Erythroblast (primary cell): ENCODE data around the gene CFAP46.

Experiments
- DNase-seq, 2 experiments: peaks; one replicate each; lab custom pipeline; 2025; lab: John Stamatoyannopoulos, UW
- GATA1 ChIP-seq: IDR thresholded peaks from 2 replicates; pipeline ENCODE4 v1.6.1; 2011; ENCODE audit warnings: low read depth, mild to moderate bottlenecking, control low read depth, low read length, moderate library complexity
- POLR2A ChIP-seq: IDR thresholded peaks from 2 replicates; pipeline ENCODE4 v1.6.1; 2011; ENCODE audit warnings: mild to moderate bottlenecking, low read length

The CFAP46 gene

DNA sequence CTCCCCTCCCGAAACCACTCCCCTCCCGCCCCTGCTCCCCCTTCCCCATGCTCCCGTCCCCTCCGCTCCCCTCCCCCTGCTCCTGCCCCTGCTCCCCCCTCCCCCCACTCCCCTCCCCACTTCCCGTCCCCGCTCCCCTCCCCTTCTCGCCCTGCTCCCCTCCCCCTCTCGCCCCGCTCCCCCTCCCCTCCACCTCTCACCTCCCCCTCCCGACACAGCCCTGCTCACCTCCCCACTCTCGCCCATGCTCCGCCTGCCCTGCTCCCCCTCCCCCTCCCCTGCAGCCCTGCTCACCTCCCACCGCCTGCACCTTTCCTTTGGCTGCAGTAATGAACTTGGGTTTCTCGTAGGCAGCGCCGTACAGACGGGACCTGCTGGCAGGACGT is 106.5 kb downstream of the CFAP46 start:
- TF ChIP-seq POLR2A = no peak
- DNase-seq = no peak

DNA sequence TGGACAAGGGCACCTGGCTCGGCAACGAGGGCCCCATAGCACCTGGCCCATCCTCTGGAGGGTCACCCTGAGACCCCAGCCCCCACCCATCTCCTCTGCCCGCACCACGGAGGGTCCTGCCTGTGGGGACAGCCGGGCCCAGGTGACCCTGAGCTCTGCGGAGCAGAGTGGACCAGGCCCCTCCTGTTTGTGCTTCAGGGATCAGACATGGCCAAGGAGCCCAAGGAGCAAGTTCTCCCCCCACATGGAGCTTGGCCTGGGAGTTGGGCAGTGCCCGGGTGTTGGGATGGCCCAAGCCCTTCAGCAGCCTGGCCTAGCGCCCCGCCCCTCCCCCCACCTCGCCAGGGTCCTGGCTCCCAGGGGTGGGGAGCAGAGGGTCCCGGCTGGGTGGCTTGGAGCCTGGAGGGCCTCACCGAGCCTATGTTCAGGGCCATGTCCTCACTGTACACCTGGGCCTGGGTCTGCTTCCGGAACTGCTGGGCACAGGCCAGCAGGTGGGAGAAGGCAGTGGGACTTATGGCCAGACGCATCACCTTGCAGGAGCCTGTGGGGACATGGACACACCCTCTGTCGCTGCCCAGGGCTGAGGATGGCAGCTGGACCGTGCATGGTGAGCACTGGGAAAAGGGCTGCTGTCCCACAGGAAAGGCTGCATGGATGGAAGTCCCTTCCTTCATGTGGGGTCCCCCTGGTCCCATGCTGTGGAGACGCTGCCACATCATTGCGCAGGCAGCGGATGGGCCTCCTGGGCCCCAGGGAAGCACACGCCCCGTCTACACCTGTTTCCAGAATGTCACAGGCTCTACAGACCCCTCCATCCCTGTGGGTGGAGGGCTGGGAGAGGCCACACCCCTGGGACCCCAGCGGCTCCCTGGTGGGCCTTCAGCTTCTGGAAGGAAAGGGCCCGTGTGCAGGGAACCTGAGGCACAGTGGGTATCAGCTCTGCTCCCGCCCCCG is 107.2 kb downstream of the CFAP46 start:
- TF ChIP-seq POLR2A = no peak
- no peak for TF ChIP-seq GATA1
- DNase-seq = no peak

DNA sequence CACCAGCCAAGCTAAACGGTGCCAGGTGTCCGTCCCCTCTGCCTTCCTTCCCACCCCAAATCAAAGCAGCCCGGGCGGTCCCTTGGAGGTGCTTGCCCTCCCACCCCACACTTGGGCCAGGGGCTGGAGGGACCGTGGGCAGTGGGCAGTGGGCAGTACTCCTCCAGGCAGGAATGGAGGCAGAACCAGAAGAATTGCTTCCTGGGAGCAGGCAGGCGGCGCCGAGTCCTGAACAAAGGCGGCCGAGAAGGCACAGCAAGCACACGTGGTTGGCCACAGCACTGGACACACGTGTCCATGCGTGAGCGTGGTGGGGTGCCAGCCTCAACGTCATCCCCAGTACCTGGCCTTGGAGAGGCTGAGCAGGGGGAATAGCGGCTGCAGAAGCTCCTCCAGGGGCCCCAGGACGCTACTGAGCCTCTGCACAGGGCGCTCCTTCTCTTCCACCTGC is 108.0 kb downstream of the CFAP46 start:
- TF ChIP-seq GATA1 (no peak), POLR2A (no peak)
- no peak for DNase-seq

DNA sequence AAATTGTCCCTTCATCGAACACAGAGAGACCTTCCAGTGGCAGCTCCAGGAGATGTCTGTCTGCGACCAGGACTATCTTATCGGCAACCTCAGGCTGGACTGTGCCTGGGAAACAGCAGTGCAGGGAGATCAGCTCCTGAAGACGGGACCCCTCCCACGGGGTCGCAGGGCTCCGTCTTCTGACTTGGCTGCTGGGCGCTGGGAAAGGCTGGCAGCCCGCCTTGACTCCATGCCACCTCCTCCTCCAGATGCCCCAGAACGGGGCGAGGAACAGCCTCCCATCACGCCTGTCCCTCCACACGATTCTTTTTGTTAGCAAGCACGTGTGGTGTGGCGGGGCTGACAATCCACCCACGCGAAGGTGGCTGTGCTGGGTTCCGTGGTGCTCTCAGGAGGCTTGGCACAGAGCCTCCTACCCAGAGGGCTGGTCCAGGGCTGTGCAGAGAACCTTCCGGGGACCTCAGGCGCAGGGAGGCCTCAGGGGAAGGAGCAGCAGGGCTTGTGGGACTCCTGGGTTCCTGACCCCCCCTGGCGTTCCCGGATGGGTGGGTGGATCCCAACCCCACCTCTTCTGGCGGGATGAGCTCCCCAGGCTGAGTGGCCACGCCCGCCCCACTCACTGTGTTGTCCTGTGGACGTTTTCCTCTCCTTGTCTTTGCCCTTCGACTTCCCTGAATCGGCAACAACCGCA is 108.8 kb downstream of the CFAP46 start:
- no peak for TF ChIP-seq POLR2A
- TF ChIP-seq GATA1 = no peak
- no peak for DNase-seq

DNA sequence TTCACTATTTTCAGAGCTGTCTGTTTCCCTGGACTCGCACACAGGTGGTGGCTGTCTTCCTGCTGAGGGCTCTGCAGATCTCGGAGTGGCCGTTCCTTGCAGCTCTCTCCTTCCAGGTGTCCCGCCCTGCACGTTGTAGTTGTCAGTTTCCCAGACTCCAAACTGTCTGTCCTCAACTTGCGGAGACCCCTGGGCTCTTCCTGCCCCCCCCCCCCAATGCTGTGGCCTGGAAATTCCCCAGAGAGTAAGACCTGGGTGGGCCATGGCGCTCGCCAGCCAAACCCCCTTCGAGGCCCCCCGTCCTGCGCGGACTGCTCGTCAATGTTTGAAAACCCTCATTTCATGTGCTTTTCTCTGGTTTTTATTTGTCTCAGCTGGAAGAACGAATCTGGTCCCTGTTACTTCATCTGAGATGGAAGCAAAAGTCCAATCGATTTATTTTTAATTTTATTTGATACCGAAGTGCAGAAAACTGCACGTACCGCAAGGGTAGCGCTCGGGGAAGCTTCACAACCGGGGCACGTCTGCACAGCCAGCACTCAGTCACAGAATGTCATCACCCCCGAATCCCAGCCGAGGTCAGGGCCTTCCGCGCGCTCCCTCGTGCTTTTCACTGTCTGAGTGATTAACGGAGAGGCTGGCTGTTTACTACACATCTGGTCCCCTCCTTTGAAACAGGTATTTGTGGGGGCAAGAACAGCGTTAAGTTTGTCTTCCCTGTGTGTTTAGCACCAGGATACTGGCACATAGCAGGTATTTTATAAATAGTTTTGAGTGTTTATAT is 110.0 kb downstream of the CFAP46 start:
- TF ChIP-seq GATA1 (no peak), POLR2A (no peak)
- no peak for DNase-seq

DNA sequence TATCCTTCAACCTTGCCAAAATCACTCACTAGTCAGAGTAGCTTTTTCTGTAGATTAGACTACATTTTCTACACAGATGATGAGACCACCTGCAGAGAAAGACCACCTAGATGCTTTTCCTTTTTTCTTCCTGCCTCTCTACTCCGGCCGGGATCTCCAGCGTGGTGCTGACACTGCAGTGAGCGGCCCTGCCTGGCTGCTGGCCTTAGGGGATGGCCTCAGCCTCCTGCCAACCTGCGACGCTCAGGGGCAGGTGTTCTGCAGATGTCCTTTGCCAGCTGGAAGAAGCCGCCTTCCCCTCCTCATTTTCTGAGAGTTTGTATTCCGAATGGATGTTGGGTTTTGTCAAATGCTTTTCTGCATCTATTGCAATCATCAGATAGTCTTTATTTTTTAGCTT is 113.0 kb downstream of the CFAP46 start:
- no peak for DNase-seq
- no peak for TF ChIP-seq GATA1
- no peak for TF ChIP-seq POLR2A

DNA sequence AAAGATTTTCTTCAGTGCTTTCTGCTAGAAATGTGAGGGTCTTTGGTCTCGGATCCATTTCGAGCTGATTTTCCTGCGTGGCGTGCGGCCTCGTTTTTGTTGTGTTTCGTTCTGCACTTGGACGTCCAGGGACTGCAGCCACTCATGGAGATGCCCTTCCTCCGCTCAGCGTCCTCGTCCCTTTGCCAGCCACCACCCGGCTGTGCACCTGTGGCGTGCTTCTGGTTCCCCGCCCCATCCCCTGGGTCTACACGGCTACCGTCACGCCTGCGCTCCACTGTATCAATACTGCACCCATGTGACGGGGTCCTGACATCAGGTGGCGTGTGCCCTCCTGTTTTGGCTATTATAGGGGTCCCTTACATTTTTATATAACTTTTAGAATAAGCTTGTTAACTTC is 113.7 kb downstream of the CFAP46 start:
- no peak for DNase-seq
- TF ChIP-seq GATA1 = no peak

DNA sequence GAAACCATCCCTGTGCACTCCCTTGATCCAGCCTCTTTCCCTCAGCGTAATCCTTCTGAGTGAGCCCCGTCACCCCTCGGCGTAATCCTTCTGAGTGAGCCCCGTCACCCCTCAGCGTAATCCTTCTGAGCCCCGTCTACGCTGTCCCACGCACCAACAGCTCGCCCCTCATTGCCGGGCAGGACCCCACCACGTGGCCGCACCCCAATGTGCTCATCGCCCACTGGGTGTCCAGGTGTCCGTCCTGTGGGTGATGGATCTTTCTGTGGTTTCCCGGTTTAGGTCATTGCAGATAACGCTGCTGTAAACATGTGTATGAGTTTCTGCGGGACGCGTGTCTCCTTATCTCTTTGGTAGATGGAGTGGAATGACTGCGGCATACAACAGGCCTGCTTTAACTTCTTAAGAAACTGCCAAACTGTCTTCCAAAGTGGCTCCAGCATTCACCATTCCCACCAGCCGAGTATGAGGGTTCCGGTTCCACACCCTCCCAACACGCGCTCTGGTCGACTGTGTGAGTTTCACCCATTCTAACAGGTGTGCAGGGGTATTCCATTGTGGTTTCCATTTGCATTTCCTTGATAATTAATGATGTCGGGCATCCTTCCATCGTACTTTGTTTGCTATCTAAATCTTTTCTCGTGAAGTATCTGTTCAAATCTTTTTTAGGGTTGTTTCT is 114.4 kb downstream of the CFAP46 start:
- TF ChIP-seq POLR2A = no peak
- TF ChIP-seq GATA1 = no peak
- DNase-seq = no peak

DNA sequence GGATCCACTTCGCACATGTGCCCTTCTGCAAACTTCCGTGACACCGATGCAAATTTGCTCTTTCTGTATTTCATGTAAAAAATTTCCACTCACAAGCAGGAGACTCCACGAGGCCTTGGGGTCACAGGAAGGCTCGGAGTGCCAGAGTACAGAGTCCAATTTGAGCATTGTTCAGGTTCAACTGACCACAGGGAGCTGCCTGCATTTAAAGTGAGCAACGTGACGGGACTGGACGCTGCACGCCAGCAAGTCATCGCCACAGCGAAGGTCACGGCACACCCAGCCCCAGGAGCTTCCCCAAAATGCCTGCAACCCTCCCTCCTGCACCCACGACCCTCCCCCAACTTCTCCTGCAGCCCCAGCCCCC is 115.0 kb downstream of the CFAP46 start:
- no peak for DNase-seq
- TF ChIP-seq GATA1 (no peak), POLR2A (no peak)

DNA sequence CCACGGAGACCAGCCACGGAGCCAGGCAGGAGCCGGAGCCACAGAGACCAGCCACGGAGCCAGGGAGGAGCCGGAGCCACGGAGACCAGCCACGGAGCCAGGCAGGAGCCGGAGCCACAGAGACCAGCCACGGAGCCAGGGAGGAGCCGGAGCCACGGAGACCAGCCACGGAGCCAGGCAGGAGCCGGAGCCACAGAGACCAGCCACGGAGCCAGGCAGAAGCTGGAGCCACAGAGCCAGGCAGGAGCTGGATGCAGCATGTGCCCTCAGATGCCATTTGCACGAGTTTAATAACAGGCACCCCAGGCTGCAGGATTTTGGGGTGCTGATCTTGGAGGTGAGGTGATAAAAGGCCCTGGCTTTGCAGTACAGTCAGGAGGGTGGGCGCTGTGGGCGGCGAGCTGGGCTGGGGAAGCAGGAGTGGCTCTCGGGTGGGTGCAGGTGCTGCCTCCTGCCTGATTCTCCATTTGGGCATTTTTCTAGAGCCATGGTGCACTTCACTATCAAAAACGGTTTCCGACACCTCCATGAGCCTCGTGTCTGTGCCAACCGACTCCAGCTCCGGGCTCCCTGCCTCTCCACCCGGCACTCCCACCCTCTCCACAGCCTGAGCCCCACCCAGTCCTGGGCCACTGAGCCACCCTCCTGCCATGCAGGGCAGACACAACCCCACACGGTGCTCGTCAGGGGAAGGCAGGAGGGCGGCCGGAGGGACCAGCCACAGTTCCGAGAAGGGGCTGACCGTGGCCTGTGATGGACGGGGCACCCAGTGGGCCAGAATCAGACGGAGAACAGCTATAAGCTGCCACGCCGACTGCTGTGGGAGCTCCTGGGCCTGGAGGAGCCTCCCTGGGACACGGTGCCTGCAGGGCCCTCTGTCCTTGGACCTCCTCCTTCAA is 115.6 kb downstream of the CFAP46 start:
- no peak for DNase-seq
- TF ChIP-seq POLR2A (no peak), GATA1 (no peak)

DNA sequence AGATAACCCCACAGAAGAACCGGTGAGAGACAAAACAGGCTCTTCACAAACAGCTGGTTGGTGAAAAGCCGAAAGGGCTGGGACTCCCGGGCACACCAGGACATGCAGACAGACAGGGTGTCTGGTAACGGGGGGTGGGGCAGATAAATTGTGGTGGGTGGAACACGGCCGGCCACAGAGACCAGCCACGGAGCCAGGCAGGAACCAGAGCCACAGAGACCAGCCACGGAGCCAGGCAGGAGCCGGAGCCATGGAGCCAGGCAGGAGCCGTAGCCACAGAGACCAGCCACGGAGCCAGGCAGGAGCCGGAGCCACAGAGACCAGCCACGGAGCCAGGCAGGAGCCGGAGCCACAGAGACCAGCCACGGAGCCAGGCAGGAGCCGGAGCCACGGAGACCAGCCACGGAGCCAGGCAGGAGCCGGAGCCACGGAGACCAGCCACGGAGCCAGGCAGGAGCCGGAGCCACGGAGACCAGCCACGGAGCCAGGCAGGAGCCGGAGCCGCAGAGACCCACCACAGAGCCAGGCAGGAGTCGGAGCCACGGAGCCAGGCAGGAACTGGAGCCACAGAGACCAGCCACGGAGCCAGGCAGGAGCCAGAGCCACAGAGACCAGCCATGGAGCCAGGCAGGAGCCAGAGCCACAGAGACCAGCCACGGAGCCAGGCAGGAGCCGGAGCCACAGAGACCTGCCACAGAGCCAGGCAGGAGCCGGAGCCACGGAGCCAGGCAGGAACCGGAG is 116.4 kb downstream of the CFAP46 start:
- peak in 1 of 2 experiments; percentile 15 for DNase-seq

DNA sequence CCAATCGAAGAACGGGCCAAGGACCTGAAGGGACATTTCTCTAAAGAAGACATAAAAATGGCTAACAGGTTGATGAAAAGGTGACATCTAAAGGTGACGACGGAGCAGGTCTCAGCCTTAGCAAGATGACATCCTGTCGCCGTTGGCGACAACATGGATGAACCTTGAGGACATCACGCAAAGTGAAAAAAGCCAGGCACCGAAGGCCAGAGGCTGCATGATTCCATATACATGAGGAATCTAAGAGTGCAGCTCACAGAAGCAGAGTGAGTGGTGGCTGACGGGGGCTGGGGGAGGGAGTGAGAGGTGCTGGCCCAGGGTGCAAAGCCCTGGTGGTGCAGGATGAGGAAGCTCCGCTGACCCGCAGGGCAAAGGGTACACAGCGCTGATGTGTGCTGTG is 122.3 kb downstream of the CFAP46 start:
- no peak for TF ChIP-seq POLR2A
- no peak for TF ChIP-seq GATA1
- no peak for DNase-seq
